ENCODE measurements around the gene RETREG1. TPM values are rescaled to one million over a fixed set of nuclear protein-coding genes. Genes with fewer than 3 reads are reported as not detected.

Gene RETREG1
- total RNA-seq, 1 donor from 2014 or later, result 8.3 TPM

- DNase-seq (ENCODE audit: low spot score in 2 of 2, unreplicated experiment in 2 of 2), result no peak
- H3K27me3 Mint-ChIP-seq (ENCODE audit: low read depth), result peaks cover 1% of the 10 kb centered on the region
- peaks cover 4% of the 10 kb centered on the region for H3K36me3 Mint-ChIP-seq
- H3K9me3 Mint-ChIP-seq, result peaks cover 4% of the 10 kb centered on the region
- no peak overlapping the region for H3K4me3 Mint-ChIP-seq
- H3K4me1 Mint-ChIP-seq, result no peaks in the 10 kb centered on the region
- TF ChIP-seq, protein P1, sequence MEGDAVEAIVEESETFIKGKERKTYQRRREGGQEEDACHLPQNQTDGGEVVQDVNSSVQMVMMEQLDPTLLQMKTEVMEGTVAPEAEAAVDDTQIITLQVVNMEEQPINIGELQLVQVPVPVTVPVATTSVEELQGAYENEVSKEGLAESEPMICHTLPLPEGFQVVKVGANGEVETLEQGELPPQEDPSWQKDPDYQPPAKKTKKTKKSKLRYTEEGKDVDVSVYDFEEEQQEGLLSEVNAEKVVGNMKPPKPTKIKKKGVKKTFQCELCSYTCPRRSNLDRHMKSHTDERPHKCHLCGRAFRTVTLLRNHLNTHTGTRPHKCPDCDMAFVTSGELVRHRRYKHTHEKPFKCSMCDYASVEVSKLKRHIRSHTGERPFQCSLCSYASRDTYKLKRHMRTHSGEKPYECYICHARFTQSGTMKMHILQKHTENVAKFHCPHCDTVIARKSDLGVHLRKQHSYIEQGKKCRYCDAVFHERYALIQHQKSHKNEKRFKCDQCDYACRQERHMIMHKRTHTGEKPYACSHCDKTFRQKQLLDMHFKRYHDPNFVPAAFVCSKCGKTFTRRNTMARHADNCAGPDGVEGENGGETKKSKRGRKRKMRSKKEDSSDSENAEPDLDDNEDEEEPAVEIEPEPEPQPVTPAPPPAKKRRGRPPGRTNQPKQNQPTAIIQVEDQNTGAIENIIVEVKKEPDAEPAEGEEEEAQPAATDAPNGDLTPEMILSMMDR (IDR thresholded peaks at IDR 0.05; ENCODE audit: unreplicated experiment), result no peak
- H3K27ac Mint-ChIP-seq, result no peak overlapping the region
These were observed 43.4 kb downstream of the RETREG1 start for GRCh38 chr5:16573401-16573800.

- H3K4me1 Mint-ChIP-seq, result no peaks in the 10 kb centered on the region
- peaks cover 1% of the 10 kb centered on the region for H3K27me3 Mint-ChIP-seq (ENCODE audit: low read depth)
- H3K9me3 Mint-ChIP-seq, result peaks cover 4% of the 10 kb centered on the region
- peaks cover 4% of the 10 kb centered on the region for H3K36me3 Mint-ChIP-seq
- DNase-seq (ENCODE audit: low spot score in 2 of 2, unreplicated experiment in 2 of 2), result no peak
- H3K4me3 Mint-ChIP-seq, result no peak overlapping the region
- TF ChIP-seq, protein P1 (IDR thresholded peaks at IDR 0.05; ENCODE audit: unreplicated experiment), result no peak
- no peak overlapping the region for H3K27ac Mint-ChIP-seq
These were observed 44.3 kb downstream of the RETREG1 start for GRCh38 chr5:16572289-16573015.

DNA sequence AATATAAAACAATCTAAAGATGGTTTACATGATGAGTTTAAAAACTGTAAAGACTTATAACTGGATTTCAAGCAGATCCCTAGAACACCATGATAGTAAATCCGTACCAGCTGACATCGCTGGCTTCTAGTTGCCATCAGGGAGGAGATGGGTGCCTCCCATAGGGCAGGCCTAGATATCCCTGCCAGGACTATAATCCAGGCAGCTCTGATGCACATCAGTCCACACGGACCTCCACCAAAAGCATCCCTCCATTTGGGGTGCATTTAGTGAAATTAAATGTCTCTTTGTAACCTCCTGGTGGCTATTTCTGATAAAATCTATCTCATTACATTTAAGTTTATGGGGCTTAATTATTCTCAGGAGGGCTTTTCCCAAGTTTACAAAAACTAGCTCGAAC lies 45.8 kb downstream of the RETREG1 start:
- peaks cover 4% of the 10 kb centered on the region for H3K9me3 Mint-ChIP-seq
- H3K27me3 Mint-ChIP-seq (ENCODE audit: low read depth), result peaks cover 1% of the 10 kb centered on the region
- no peak overlapping the region for H3K4me3 Mint-ChIP-seq
- H3K27ac Mint-ChIP-seq, result no peak overlapping the region
- DNase-seq (ENCODE audit: low spot score in 2 of 2, unreplicated experiment in 2 of 2), result no peak
- peaks cover 10% of the 10 kb centered on the region for H3K36me3 Mint-ChIP-seq
- no peaks in the 10 kb centered on the region for H3K4me1 Mint-ChIP-seq
- TF ChIP-seq, protein P1 (IDR thresholded peaks at IDR 0.05; ENCODE audit: unreplicated experiment), result no peak

- Mint-ChIP-seq H3K9me3 (peaks cover 4% of the 10 kb centered on the region), H3K36me3 (peaks cover 10% of the 10 kb centered on the region), H3K27me3 (ENCODE audit: low read depth) (peaks cover 1% of the 10 kb centered on the region), H3K4me3 (no peak overlapping the region), H3K27ac (no peak overlapping the region), H3K4me1 (no peaks in the 10 kb centered on the region)
- no peak for DNase-seq (ENCODE audit: low spot score in 2 of 2, unreplicated experiment in 2 of 2)
- TF ChIP-seq, protein P1 (IDR thresholded peaks at IDR 0.05; ENCODE audit: unreplicated experiment), result no peak
These were observed 46.5 kb downstream of the RETREG1 start for GRCh38 chr5:16570121-16570815.

GRCh38 chr5:16568875-16569580 lies 47.8 kb downstream of the RETREG1 start:
- Mint-ChIP-seq H3K4me3 (no peak overlapping the region), H3K4me1 (no peaks in the 10 kb centered on the region), H3K36me3 (peaks cover 10% of the 10 kb centered on the region), H3K9me3 (peaks cover 4% of the 10 kb centered on the region), H3K27ac (no peak overlapping the region), H3K27me3 (ENCODE audit: low read depth) (peaks cover 1% of the 10 kb centered on the region)
- TF ChIP-seq, protein P1 (IDR thresholded peaks at IDR 0.05; ENCODE audit: unreplicated experiment), result no peak
- no peak for DNase-seq (ENCODE audit: low spot score in 2 of 2, unreplicated experiment in 2 of 2)

Measured in mesothelial cell of epicardium (in vitro differentiated cells).